Embryonic facial prominence (tissue), 1 donor: ENCODE data around the gene NRARP.
"Not testable (repeated sequence)": the region's sequence is repeated elsewhere in the genome, so short reads cannot be mapped to it uniquely, and the experiment has no call there.

Source experiments
- DNase-seq: peaks from one replicate; pipeline ENCODE4 v3.0.0-alpha.2; 2016; ENCODE audit errors: extremely low spot score

NRARP gene

DNA sequence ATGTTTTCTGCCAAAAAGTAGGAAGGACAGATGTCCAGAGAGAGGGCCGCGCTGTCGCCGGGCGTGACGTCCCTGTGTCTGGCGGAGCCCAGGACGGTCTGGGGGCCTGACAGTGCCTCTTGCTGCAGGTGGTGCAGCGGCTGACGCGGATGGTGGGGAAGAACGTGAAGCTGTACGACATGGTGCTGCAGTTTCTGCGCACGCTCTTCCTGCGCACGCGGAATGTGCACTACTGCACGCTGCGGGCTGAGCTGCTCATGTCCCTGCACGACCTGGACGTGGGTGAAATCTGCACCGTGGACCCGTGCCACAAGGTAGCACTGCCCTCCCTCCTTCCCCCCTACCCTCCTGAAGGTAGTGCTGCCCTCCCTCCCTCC, 39.2 kb downstream of the NRARP start:
- DNase-seq: no peak

DNA sequence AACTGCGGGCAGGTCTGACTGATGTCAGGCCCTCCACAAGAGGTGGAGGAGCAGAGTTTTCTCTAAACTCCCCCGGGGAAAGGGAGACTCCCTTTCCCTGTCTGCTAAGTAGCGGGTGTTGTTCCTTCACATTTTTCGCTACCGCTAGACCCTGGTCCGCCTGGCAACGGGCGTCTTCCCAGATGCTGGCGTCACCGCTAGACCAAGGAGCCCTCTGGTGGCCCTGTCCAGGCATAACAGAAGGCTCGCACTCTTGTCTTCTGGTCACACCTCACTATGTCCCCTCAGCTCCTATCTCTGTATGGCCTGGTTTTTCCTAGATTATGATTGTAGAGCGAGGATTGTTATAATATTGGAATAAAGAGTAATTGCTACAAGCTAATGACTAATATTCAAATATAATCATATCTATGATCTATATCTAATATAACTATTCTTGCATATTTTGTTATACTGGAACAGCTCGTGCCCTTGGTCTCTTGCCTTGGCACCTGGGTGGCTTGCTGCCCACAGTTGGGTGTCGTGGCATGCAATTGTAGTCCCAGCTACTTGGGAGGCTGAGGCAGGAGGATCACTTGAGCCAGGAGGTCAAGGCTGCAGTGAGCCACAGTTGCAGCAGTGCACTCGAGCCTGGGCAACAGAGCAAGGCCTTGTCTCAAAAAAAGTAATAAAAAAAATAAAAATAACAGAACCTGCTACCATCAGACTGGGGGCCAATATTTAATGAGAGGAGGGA, 39.7 kb downstream of the NRARP start:
- DNase-seq: not testable (repeated sequence)

GRCh38 chr9:137256856-137257255, 45.2 kb downstream of the NRARP start:
- DNase-seq: no peak

DNA sequence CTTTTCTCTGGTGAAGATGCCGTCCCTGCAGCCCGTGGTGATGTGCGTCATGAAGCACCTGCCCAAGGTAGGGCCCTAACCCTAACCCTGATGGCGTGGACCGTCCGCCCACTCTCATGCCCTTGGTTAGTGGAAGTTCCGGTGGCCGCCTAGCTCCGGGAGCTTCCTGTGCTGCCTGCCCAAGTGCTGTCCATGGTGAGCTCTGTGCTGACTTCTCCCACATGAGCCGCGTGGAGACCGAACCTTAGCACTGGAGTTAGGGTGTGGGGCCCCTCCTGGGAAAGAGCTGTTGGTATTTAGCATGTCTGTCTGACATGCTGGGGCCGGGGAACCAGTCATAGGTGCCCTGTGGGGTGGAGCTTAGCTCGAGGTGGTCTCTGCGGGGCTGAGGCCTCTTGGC, 45.7 kb downstream of the NRARP start:
- no peak for DNase-seq

DNA sequence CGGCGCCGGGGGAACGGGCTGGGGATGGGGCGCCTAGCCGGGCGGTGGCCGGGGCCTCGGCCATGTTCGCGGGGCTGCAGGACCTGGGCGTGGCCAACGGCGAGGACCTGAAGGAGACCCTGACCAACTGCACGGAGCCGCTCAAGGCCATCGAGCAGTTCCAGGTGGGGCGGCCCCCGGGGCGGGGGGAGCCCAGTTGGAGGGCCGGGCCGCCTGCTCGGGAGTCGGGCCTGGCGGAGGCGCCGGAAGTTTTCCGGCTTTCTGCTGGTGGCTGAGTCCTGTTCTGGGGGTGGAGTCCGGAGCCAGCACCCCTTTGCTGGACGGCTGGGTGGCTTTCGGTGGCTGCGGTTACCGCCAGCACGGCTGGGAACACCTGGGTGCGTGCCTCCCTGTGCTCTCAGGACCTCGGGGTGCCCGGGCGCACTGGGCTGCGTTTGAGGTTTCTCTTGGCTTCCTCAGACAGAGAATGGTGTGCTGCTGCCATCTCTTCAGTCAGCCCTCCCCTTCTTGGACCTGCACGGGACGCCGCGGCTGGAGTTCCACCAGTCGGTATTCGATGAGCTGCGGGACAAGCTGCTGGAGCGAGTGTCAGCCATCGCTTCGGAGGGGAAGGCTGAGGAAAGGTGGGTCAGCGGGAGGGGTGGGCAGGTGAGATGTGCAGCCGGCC, 46.5 kb downstream of the NRARP start:
- no peak for DNase-seq

GRCh38 chr9:137254624-137255447, 47.2 kb downstream of the NRARP start, which contains the start of gene NELFB:
TSS of gene NELFB (plus strand) at chr9:137255327.
- DNase-seq: peak; percentile 64

DNA sequence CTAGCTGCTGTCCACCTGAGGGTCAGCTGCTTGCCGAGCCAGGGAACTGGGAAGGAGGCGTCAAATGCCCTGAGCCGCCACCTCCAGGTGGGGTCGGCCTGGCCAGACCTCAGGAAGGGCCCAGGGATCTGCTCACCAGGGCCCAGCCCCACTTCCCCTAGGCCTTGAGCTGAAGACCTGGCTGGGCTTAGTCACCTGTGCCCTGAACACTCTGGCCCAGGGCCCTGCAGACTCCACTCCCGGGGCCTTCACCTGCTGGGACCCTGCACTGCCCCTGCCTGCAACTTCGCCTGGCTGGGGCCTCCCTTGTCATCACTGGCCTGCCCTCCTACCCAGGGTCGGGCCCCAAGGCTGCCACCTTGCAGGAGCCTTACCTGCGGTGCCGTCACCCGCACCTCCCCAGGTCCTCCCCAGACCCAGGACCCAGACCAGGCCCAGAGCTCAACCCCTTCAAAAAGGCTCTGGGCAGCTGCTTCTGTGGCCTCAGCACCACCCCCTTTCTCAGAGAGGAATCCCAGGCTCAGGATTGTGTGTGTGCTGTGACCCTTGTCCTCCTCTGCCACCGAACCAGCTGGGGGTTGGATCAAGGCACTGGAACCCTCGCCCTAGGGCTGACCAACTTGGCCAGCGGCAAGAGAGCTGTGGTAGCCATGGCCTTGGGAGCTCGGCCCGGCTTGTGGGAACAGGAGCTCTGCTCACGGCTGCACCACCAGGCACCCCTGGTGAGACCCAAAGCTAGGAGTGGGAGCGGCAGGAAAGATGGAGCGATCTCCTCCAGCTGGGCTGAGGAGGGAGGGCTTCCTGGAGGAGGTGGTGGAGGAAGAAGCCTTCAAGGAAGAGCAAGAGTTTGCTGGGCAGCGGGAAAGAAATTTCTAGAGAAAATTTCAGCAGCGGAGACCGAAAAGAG, 48.1 kb downstream of the NRARP start:
- DNase-seq: no peak

GRCh38 chr9:137252555-137253506, 49.2 kb downstream of the NRARP start:
- no peak for DNase-seq

GRCh38 chr9:137251490-137252268, 50.4 kb downstream of the NRARP start:
- no peak for DNase-seq

DNA sequence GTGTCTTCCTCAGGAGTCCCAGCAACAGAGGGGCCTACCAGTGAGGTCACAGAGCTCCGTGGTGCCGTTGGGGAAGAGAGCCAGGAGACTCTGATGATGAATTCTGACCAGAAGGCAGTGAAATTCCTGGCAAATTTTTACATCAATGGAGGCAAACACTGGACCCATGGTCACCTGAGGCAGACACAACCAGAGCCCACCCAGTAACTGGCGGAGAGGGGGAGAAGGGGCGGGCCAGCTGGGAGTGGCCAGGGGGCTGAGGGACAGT, 50.9 kb downstream of the NRARP start, which contains the start of gene STPG3:
Gene STPG3, plus strand, starts transcription at position 93 of the 268 bp plus-strand sequence. Its CDS starts 1 bp downstream, at position 94.
- DNase-seq: no peak

GRCh38 chr9:137250329-137251193, 51.5 kb downstream of the NRARP start:
- DNase-seq: no peak
